Activated CD4-positive, alpha-beta T cell treated with anti-CD3 and anti-CD28 coated beads, Interleukin-2, amount 50 U/mL, for 24 hours (primary cell): ENCODE measurements around the gene ZNF32.
A peak's percentile ranks its signal among the peaks of the same experiment; 100 is the strongest.
"Not testable (repeated sequence)": the region's sequence is repeated elsewhere in the genome, so short reads cannot be mapped to it uniquely, and the experiment has no call there.

ENCODE experiments used
- DNase-seq, 2 donors: peaks; one replicate each; pipeline ENCODE4 v3.0.0-alpha.2; 2020; ENCODE audit warnings: low read depth in 1 of 2, low spot score in 1 of 2

The ZNF32 gene

DNA sequence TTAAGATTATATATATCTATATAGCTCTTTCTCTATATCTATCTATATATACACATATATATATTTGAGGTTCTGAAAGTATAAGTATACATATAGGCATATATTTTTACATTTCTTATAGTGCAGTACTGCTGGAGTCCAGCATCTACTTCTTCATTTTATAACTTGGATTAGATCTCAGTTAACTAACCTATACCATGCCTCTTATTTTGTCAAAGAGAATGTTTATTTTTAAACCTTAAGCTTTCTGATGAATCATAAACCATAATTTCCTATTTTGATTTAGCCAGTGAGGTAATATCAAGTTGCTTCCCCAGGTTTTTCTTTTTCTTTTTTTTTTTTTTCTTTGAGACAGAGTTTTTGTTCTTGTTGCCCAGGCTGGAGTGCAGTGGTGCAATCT lies 8.1 kb downstream of the ZNF32 start:
- no peak for DNase-seq

DNA sequence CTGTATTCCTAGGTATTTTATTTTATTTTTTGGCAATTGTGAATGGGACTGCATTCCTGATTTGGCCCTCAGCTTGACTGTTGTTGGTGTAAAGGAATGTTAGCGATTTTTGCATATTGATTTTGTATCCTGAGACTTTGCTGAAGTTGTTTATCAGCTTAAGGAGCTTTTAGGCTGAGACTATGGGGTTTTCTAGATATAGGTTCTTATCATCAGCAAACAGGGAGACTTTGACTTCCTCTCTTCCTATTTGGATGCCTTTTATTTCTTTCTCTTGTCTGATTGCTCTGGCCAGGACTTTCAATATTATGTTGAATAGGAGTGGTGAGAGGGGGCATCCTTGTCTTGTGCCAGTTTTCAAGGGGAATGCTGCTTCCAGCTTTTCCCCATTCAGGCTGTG lies 12.9 kb downstream of the ZNF32 start:
- DNase-seq: not testable (repeated sequence)

DNA sequence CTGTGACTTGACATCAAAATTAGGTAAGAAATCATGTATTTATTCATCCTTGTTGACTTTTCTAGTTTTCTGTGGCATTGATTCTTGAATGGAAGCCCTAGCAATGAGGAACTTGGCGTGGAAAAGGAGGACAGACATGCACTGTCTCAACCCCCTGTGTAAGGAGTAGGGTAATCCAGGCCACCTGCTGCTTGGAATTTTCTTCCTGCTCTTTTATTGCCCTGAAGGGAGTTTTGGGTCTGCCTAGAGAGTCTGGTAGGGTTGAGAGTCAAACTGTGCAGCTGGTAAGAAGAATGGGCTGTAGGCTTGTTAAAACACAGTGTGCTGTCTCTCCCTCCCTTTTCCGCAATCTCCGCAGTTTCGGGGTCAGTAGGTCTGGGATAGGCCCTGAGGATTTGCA lies 19.7 kb downstream of the ZNF32 start:
- DNase-seq: no peak

DNA sequence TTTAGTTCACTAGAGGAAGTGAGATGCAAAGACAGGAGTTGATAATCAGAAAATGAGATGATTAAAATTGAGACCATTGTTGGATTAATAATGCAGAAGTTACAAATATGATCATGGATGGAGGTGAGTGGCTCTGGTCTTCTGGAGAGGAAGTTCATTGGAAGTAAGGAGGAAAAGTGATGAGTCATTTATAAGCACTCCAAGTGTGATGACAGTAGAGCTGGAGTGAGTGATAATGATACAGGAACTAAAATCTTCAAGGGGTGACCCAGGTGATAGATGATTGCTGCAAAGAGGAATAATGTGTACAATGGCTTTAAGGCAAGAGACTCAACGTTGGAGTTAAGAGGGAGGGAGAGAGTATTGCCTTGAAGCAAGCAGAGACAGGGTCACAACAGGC lies 20.7 kb downstream of the ZNF32 start:
- DNase-seq: no peak

DNA sequence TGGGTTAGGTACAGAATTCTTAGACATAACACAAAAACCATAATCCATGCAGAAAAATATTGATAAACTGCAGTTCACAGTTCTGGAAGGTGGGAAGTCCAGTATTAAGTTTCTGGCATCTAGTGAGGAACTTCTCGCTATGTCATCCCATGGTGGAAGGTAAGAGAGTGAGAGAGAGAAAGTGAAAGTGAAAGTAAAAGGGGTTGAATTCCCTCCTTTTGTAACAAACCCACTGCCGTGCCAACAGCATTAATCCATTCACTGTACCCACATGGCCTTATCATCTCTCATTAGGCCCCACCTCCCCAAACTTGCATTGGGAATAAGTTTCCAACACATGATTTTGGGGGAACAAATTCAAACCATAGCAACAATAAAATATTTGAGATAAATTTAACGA lies 25.3 kb downstream of the ZNF32 start:
- DNase-seq: no peak

DNA sequence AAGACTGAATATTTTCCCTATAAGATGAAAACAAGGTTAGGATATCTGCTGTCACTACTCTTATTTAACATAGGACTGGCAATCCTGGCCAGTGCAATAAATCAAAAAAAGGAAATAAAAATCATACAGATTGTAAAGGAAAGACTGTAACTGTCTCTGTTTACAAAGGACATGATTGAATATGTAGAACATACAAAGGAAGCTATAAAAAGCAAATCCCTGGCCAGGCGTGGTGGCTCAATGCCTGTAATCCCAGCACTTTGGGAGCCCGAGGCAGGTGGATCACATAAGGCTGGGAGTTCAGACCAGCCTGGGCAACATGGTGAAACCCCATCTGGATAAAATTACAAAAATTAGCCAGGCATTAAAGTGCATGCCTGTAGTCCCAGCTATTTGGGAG lies 26.6 kb downstream of the ZNF32 start:
- no peak for DNase-seq

DNA sequence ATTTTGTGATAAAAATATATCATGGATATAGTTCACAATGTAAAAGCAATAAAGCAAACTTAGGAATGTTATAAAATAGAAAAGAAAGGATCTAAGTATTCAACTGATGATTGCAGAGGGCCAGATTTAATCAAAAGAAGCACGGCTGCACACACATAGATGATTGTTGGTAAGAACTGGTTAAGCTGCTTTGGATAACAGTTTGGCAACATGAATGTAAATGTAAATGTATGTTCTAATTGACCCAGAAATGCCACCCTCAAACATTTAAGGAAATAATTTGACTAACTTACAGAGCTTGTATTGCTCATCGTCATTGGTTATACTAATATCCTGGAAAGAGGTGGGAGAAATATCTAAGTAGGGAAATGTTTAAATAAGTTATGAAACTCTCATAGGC lies 29.3 kb downstream of the ZNF32 start:
- no peak for DNase-seq

DNA sequence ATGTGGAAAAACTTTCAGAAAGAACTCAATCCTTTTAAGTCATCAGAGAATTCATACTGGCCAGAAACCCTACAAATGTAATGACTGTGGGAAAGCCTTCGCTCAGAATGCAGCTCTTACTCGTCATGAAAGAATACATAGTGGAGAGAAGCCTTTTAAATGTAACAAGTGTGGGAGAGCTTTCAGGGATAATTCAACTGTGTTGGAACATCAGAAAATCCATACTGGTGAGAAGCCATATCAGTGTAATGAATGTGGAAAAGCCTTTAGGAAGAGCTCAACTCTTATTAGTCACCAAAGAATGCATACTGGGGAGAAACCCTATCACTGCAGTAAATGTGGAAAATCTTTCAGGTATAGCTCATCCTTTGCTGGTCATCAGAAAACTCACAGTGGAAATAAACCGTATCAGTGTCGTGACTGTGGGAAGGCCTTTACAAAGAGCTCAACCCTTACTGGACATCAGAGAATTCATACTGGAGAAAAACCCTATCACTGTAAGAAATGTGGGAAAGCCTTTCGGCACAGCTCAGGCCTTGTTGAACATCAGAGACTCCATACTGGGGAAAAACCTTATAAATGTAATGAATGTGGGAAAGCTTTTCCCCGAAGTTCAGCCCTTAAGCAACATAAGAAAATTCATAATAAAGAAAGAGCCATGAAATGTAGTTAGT lies 31.8 kb downstream of the ZNF32 start:
- no peak for DNase-seq

DNA sequence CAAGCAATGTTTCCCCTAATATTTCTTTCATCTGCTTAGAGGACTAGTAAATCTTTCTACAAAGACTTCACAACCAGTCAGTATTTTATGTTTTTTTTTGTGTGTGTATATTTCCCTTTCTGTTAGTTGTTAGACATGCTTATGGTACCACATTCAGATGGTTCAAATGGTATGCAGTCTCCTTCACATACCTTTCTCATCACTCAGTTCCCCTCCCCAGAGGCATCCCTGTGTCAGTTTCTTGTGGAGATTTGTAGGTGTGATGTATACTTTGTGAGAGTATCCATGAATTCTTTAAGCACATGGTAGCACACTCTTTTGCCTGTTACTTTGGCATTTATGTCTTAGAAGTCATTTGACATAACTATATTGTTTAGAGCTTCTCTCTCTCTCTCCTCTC lies 38.0 kb downstream of the ZNF32 start:
- no peak for DNase-seq

DNA sequence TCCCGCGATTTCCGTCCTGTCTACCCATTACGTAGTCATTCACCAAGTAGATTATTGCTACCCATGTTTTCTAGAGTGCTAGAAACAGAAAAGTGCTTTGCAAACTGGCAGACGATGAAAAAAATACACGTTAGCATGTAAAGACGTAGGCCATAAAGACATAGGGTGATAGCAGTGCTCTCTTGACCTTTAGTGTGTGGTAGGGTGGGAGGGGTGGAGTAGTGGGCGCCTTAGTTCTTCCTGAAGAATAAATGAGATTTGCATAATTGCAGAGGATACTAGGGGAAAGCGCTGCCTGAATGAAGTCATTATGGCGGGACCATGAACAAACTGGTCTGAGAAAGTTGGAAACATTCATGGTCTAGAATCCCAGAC lies 41.5 kb downstream of the ZNF32 start:
- DNase-seq: no peak

DNA sequence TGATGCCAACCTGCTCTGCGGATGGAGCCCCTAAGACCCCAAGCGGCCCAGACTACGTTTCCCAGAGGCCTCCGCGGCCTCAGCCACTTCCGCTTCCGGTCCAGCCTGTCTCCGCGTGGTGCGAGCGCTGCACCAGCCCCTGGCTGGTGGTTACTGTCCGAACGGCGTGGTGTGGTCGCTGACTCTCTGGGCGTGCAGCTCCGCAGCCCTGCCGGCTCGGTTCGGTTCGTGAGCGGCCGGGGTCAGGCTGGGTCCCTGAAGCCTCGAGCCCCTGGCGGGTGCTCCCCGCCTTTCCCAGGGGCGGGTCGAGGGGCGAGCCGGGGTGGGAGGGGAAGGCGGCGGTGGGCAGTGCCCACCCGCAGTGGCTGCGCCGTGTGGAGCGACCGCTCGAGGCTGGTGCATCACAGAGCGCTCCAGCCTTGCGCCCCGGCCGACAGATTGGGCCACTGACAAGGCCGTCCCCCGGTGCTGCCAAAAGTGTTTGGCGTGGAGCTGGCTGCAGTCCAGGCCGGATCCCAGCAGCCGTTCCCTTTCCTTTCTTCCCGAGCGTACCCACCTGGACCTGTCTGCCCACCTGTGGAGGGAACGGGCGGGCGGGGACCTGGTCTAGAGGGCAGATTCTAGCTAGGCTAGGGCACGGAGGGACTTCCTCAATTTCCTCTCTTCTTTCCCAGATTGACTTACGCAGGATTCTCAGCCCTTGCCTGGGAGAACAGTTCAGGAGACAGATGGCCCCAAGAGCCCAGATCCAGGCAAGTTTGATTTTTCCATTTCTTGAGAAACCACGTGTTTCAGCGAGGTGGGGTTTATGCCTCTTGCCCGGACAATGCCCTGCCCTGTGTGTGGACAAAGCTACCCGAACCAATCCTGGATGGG lies 42.1 kb downstream of the ZNF32 start, which contains the start of gene ZNF485:
Gene ZNF485, plus strand, starts transcription at position 116 of the 876 bp plus-strand sequence. Its CDS starts 613 bp downstream, at position 729.
- DNase-seq: peak; percentile 57 to 69

DNA sequence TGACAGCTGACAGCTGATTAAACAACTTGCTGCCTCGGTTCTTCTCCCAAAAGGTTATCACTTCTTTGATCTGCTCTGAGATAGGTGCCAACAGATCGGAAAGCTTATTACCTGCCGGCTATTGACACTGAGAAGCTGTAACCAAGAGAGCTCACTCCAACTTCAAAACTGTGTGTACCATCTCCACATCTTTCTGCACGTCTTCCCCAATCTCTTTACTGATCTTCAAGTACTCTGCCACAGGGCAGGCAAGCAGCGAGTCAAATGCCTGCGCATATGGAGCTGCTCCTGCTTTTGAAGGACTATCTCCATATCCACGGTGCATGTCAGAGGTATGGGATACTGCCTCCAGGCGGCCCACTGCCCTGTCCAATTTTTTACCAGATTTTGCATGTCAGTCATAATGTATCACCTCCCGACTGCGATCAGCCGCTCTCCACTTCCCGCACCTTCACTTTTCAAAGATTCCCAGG lies 42.8 kb downstream of the ZNF32 start:
- no peak for DNase-seq

DNA sequence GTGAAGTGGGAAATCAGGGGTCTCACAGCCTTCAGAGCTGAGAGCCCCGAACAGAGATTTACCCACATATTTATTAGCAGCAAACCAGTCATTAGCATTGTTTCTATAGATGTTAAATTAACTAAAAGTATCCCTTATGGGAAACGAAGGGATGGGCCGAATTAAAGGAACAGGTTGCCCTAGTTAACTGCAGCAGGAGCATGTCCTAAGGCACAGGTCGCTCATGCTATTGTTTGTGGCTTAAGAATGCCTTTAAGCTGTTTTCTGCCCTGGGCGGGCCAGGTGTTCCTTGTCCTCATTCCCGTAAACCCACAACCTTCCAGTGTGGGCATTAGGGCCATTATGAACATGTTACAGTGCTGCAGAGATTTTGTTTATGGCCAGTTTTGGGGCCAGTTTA lies 47.1 kb downstream of the ZNF32 start:
- not testable (repeated sequence) for DNase-seq

DNA sequence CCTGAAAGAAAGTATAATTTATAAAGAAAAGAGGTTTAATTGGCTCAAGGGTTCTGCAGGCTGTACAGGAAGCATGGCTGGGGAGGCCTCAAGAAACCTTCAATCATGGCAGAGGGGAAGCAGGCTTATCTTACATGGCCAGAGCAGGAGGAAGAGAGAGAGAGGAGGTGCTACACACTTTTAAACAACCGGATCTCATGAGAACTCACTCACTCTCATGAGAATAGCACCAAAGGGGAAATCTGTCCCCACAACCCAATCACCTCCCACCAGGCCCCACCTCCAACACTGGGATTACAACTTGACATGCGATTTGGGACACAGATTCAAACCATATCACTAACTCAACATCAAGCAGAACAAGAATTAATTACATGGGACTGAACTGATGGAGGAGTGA lies 49.3 kb downstream of the ZNF32 start:
- no peak for DNase-seq

DNA sequence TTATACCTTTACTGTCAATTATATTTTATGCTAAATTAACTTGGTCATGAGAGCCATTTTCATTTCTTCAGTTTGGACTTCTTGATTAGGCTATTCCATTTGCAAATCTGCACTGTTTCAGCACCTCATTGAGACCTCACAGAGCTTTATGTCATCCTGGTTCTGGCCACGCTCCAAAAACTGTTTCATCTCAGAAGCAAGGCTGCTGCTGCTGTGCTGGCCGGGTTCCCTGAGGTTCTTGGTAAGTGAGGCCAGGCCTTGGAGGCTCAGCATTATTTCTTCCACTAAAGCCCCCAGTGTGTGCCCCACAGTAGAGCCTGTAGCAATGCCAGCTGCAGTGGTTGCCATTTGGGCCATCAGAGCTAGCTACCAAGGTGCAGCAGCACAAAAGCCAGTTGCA lies 50.2 kb downstream of the ZNF32 start:
- no peak for DNase-seq

DNA sequence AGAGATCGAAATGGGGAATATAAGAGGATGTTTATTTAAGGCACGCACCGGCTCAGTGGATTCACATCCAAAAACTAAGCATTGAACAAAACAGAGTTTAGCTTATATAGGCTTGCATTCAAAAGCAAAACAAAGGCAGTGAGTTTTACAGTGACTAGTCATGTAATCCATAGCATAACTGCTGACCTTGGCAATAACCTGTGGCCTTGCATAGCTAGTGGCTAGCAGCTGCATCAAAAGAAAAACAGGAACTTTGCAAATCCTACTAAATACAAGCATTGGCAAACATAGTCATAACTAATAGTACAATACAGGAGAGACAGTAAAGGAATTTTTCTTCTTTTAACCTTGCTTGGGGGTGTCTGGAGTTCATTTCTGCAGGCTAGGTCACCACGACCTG lies 52.1 kb downstream of the ZNF32 start:
- DNase-seq: no peak

DNA sequence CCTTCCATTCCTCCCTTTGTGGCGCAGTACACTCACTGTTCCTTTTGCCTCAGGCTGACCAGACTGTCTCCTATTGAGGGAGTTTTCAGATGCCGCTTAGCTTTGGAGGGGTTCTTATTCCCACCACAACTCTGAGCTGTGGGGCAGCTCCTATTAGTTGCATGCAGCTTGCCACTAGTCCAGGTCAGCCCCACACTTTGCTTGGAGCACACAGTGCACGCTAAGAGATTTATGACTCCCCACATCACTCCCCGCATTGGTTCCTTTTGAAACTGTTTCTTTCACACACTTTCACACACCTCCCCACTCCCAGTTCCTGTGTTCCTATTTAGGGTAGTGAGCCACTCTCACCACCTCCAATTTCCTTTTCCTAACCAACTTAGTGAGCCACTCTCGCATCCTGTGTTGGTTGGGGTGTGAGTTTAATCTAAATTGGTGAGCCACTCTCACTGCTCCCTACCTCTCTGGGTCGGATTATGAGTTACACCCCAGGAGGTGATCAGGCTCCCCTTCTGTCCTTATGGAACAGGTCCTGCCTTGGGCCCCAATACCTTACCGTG lies 52.9 kb downstream of the ZNF32 start:
- DNase-seq: peak in 1 of 2 donors; percentile 40

DNA sequence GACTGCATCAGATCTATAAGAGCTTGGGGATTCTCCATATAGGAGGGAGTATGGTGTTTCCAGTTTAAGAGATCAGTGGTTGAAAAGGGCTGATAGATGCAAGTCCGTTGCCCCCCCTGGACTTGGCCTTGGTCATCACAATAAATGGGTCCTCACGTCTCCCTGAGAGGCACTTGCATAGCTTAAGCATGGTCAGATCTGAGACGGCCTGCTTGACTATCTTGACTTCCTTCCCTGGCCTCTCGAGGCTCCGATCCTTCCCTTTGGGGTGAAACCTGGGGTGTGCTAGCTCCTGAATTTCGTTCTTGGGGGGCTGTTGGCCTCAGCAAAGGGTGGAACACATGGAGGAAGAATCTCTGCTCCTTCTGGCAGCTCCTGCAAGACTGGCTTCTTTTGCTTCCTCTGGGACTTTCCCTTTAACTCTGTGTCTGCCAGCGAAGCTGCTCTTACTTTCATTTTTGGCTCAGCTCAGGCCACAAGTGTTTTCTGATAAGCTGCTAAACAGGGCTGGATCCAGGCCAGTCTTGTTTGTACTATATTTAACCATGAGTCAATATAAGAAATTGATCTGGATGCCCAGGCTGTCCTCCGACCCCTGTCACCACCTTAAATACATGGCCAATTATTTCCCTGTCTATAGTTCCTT lies 53.6 kb downstream of the ZNF32 start:
- peak in 1 of 2 donors; percentile 36 for DNase-seq
